ENCODE measurements around the gene CTNNB1.

GRCh38 chr3:41205591-41205990, 6.3 kb downstream of the CTNNB1 start:
- TF ChIP-seq CTCF (IDR thresholded peaks at IDR 0.05; ENCODE audit: low read depth, low read length) (no peak), MYC (IDR thresholded peaks at IDR 0.05; ENCODE audit: low read depth, low read length) (no peak), POLR2A (IDR thresholded peaks at IDR 0.05; ENCODE audit: extremely low read depth, insufficient read length) (no peak)
